Measurements from ENCODE around the gene MPP3.

MPP3 gene

DNA sequence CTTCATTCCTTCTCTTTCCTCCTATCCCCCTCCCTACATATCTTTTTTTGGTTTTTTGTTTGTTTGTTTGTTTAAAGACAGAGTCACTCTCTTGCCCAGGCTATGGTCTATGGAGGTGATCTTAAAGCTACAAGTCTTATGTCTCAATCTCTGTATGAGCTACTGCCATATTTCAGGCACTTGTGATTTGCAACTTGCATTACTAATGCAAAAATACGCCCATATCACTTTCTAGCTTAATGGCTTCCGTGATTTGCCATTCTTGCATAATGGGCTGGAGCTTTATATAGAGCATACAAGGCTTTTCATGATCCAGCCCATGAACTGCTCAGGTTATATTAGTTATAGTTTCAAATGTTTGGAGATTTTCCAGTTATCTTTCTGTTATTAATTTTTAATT, 45.2 kb downstream of the MPP3 start:
- DNase-seq = no peak
- no peak overlapping the region for H3K27ac ChIP-seq
- H3K4me3 ChIP-seq (ENCODE audit: low read depth, low read length) = no peak overlapping the region
- no peaks in the 10 kb centered on the region for H3K27me3 ChIP-seq (replicated peaks)
- in situ Hi-C loops (cut with HindIII; ENCODE audit: low pct_ligation_motif_present, low sequenced_read_pairs) = no loop called here
- TF ChIP-seq, protein P1, sequence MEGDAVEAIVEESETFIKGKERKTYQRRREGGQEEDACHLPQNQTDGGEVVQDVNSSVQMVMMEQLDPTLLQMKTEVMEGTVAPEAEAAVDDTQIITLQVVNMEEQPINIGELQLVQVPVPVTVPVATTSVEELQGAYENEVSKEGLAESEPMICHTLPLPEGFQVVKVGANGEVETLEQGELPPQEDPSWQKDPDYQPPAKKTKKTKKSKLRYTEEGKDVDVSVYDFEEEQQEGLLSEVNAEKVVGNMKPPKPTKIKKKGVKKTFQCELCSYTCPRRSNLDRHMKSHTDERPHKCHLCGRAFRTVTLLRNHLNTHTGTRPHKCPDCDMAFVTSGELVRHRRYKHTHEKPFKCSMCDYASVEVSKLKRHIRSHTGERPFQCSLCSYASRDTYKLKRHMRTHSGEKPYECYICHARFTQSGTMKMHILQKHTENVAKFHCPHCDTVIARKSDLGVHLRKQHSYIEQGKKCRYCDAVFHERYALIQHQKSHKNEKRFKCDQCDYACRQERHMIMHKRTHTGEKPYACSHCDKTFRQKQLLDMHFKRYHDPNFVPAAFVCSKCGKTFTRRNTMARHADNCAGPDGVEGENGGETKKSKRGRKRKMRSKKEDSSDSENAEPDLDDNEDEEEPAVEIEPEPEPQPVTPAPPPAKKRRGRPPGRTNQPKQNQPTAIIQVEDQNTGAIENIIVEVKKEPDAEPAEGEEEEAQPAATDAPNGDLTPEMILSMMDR (IDR thresholded peaks at IDR 0.05; ENCODE audit: low read depth, low read length, missing control alignments) = no peak
- no peaks in the 10 kb centered on the region for H3K36me3 ChIP-seq (replicated peaks)

DNA sequence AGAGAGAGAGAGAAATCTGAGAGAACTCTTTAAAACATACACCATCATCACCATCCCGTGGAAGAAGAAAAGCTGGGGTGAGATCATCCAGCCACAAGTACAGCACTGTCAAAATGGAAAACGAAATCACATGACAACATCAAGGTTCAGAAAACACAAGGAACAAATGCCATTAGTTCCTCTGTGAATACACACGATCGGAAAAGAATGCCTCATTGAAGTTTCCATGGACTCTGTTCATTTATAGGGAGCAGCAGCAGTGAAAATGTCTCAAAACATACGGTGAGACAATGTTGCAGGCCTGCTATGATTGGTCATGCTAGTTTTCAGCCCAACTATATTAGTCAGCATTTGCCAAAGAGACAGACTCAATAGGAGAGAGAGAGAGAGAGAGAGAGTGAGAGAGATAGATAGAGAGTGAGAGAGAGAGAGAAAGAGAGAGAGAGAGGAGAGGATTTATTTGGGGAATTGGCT, 48.3 kb downstream of the MPP3 start:
- H3K27ac ChIP-seq = peak overlapping the region; percentile 50
- H3K36me3 ChIP-seq (replicated peaks) = no peaks in the 10 kb centered on the region
- TF ChIP-seq, protein P1 (IDR thresholded peaks at IDR 0.05; ENCODE audit: low read depth, low read length, missing control alignments) = no peak
- in situ Hi-C loops (cut with HindIII; ENCODE audit: low pct_ligation_motif_present, low sequenced_read_pairs) = no loop called here
- H3K27me3 ChIP-seq (replicated peaks) = no peaks in the 10 kb centered on the region
- H3K4me3 ChIP-seq (ENCODE audit: low read depth, low read length) = no peak overlapping the region
- DNase-seq = peak; percentile 60

DNA sequence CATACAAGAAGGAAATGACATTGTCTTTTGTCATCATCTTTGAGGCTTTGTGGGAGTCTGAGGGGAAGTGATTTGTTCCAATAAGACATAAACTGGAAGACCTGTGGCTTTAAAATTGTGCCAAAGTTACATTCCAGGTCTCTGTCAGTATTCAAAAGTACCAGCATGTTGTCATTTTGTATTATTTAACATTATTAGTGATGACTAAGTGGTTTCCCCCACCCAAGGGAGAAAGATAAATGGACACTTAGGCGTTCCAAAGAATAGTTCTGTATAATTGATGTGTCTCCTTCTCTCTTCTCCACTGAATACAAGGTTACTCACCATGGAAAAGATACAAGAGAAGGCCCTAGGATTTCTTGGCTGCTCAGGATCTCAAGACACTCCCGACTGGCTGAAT, 48.9 kb downstream of the MPP3 start:
- peak overlapping the region; percentile 50 for H3K27ac ChIP-seq
- in situ Hi-C loops (cut with HindIII; ENCODE audit: low pct_ligation_motif_present, low sequenced_read_pairs) = no loop called here
- H3K27me3 ChIP-seq (replicated peaks) = no peaks in the 10 kb centered on the region
- peak; percentile 24 for DNase-seq
- TF ChIP-seq, protein P1 (IDR thresholded peaks at IDR 0.05; ENCODE audit: low read depth, low read length, missing control alignments) = no peak
- no peak overlapping the region for H3K4me3 ChIP-seq (ENCODE audit: low read depth, low read length)
- H3K36me3 ChIP-seq (replicated peaks) = no peaks in the 10 kb centered on the region

DNA sequence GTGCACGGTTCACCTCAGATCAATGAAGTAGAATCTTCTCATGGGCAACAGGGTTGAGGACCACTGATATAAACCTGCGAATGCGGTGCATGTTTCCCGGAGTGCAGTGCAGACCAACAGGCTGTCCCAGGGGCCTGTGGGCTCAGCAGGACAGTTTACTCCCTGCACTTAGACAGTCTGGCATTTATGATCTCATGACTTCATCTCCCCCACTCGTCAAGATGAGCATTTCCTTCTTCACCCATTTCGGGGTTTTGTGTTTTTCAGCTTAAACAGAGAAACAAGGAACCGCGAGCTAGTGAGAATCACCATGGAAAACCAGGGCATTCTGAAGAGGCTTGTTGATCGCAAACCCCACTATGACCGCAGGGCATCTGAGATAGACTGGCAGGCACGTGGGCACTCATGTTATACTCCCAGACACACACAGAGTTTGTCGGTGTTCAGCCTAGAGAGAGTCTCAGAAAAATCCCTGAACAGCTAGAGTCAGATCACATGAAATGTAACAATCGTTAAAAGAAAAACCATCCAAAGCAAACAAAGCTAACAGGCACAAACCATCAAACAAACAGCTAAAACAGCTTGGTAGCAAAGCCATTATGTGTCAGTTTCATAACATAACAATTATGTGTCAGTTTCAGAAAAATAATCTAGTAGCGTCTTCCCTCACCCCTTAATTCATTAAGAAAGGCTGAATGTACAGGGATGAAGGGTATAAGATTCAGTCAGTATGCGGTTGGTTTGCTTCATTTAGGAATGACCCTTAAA, 49.8 kb downstream of the MPP3 start:
- Histone ChIP-seq H3K4me3 (ENCODE audit: low read depth, low read length) (no peak overlapping the region), H3K36me3 (replicated peaks) (no peaks in the 10 kb centered on the region), H3K27me3 (replicated peaks) (no peaks in the 10 kb centered on the region), H3K27ac (no peak overlapping the region)
- TF ChIP-seq, protein P1 (IDR thresholded peaks at IDR 0.05; ENCODE audit: low read depth, low read length, missing control alignments) = no peak
- no peak for DNase-seq
- in situ Hi-C loops (cut with HindIII; ENCODE audit: low pct_ligation_motif_present, low sequenced_read_pairs) = no loop called here

DNA sequence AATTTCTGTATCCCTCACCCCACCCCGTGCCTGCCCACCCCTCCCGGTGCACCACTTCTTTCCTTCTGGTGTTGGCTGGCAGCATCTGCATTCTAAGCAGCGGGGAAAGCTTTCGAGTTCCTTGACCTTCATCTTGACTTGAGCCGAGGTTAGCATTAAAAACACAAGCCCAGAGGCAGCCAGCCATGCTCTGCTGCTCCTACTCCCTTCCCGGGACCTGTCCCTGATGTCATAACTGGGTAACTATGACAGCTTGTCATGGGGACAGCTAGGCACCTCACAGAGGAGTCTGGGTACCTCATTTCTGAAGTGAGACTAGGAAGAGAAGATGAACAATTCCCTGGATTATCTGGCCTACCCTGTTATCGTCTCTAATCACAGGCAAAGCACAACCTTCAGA, 52.8 kb downstream of the MPP3 start, which contains the start of gene CFAP97D1:
CFAP97D1 (plus strand) TSS at position 301 of the 400 bp plus-strand sequence; CDS start at position 329, 28 bp downstream.
- H3K4me3 ChIP-seq (ENCODE audit: low read depth, low read length) = peak within 1 kb of the TSS; percentile 81
- TF ChIP-seq, protein P1 (IDR thresholded peaks at IDR 0.05; ENCODE audit: low read depth, low read length, missing control alignments) = no peak
- no peak within 1 kb of the TSS for H3K27ac ChIP-seq
- in situ Hi-C loops (cut with HindIII; ENCODE audit: low pct_ligation_motif_present, low sequenced_read_pairs) = no loop called here
- H3K27me3 ChIP-seq (replicated peaks) = no peaks in the 10 kb centered on the region
- no peak for DNase-seq
- peaks cover 14% of the 10 kb centered on the region for H3K36me3 ChIP-seq (replicated peaks)
